ENCODE data around the gene KLHL21.

Gene KLHL21

DNA sequence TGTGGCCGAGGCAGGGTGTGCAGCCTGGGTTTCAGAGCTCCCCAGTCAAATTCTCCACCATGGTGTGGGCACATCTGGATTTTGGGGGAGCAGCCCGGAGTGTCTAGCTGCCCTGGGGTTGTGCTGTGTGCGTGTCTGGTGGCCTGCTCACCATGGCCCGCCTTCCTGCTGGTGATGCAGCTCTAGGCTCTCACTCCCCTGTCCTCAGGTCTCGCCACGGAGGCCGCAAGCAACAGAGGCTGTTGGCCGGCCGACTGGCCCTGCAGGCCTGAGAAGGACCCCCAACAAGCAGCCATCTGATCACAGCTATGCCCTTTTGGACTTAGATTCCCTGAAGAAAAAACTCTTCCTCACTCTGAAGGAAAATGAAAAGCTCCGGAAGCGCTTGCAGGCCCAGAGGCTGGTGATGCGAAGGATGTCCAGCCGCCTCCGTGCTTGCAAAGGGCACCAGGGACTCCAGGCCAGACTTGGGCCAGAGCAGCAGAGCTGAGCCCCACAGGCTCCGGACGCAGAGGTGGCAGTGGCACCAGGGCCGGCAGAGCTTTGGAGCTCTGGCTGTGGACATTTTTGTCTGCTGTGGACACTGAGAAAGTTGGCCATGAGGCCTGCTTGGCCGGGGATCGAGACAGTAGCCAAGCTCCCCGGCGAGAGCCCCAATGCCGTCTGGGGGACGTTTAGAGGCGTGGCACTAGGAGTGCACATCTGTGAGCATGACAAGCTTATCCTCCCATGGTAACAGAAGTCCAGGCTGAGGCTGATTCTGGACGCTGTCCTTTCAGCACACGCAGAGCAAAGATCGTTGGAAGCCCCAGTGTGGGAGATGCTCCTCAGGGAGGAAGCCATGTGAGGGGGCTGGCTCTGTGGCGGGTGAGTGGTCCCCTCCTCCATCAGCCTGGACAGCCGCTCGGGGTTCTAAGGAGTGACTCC is 30.2 kb upstream of the KLHL21 start:
- Mint-ChIP-seq H3K9me3 (no peaks in the 10 kb centered on the region), H3K4me1 (ENCODE audit: low read depth) (peaks cover 10% of the 10 kb centered on the region), H3K27ac (no peak overlapping the region), H3K4me3 (no peak overlapping the region), H3K27me3 (no peaks in the 10 kb centered on the region), H3K36me3 (ENCODE audit: low read depth) (peaks cover 100% of the 10 kb centered on the region)
- intact Hi-C loops (cut with micrococcal nuclease) = no loop called here

DNA sequence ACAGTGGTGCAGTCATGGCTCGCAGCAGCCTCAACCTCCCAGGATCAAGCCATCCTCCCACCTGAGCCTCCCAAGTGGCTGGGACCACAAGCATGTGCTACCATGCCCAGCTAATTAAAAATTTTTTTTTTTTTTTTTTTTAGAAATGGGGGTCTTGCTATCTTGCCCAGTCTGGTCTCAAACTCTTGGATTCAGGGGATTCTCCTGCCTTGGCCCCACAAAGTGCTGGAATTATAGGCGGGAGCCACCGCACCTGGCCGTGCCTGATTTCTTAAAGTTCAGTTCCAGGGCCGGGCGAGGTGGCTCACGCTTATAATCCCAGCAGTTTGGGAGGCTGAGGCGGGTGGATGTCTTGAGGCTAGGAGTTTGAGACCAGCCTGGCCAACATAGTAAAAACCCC is 28.4 kb upstream of the KLHL21 start:
- intact Hi-C loops (cut with micrococcal nuclease) = no loop called here
- no peaks in the 10 kb centered on the region for H3K9me3 Mint-ChIP-seq
- H3K27ac Mint-ChIP-seq = no peak overlapping the region
- H3K36me3 Mint-ChIP-seq (ENCODE audit: low read depth) = peaks cover 92% of the 10 kb centered on the region
- H3K4me1 Mint-ChIP-seq (ENCODE audit: low read depth) = peaks cover 28% of the 10 kb centered on the region
- H3K27me3 Mint-ChIP-seq = no peaks in the 10 kb centered on the region
- H3K4me3 Mint-ChIP-seq = no peak overlapping the region

DNA sequence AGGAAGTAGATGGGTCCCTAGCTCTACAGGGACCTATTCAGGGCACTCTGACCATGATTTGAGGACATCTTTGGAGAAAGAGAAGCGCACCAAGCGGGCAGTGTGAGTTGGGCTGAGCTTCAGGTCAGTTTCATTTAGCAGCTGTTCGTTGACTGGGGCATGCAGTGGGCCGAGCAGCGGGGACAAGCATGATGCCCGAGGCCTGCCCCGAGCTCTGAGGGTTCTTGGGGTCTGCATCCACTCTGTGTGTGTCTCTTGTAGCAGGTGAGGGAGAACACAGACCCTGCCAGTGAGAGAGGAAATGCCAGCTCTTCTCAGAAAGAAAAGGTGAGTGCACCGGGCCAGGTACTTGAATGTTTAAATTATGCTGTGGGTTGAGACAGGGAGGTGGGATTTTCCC is 27.4 kb upstream of the KLHL21 start:
- Mint-ChIP-seq H3K36me3 (ENCODE audit: low read depth) (peaks cover 89% of the 10 kb centered on the region), H3K4me1 (ENCODE audit: low read depth) (peaks cover 33% of the 10 kb centered on the region), H3K9me3 (no peaks in the 10 kb centered on the region), H3K27ac (no peak overlapping the region), H3K4me3 (no peak overlapping the region), H3K27me3 (no peaks in the 10 kb centered on the region)
- intact Hi-C loops (cut with micrococcal nuclease) = no loop called here

GRCh38 chr1:6628971-6629479 is 26.4 kb upstream of the KLHL21 start:
- Mint-ChIP-seq H3K27ac (no peak overlapping the region), H3K36me3 (ENCODE audit: low read depth) (peaks cover 88% of the 10 kb centered on the region), H3K27me3 (no peaks in the 10 kb centered on the region), H3K9me3 (no peaks in the 10 kb centered on the region), H3K4me3 (no peak overlapping the region), H3K4me1 (ENCODE audit: low read depth) (peaks cover 40% of the 10 kb centered on the region)
- intact Hi-C loops (cut with micrococcal nuclease) = no loop called here

DNA sequence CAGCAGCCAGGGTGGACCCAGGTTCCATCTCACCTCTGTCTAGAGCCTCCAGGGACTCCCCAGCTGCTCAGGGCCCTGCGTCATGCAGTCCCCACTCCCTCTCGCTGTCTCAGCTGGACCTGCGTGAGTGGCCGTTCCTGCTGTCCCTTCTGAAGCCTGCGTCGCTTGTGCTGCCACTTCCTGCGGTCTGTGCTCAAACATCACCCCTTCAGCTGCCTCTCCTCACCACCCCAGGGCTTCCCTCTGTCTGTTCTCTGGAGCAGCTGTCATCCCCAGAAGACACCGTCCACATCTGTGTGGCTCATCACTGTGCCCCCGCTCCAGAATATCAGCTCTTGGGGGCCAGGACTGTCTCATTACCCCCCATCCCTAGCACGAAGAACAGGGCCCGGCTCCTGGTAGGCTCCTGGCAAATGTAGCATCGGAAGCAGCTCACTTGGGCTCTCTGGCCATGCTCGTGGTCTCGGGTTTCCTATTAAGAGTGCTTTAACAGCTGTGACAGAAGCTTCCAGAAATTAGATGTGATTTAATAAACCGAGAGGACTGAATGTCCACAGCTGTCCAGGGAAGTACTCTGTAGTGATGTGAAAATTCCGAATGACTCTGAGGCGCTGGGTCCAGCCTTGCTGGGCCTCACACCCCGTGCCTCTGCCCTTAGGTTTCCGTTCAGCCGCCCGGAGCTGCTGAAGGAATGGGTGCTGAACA is 25.3 kb upstream of the KLHL21 start:
- peaks cover 86% of the 10 kb centered on the region for H3K36me3 Mint-ChIP-seq (ENCODE audit: low read depth)
- peaks cover 40% of the 10 kb centered on the region for H3K4me1 Mint-ChIP-seq (ENCODE audit: low read depth)
- no peak overlapping the region for H3K4me3 Mint-ChIP-seq
- no peaks in the 10 kb centered on the region for H3K9me3 Mint-ChIP-seq
- H3K27ac Mint-ChIP-seq = peak overlapping the region; percentile 7
- H3K27me3 Mint-ChIP-seq = no peaks in the 10 kb centered on the region
- intact Hi-C loops (cut with micrococcal nuclease) = no loop called here

GRCh38 chr1:6627031-6627430 is 24.4 kb upstream of the KLHL21 start:
- no peaks in the 10 kb centered on the region for H3K9me3 Mint-ChIP-seq
- no peak overlapping the region for H3K27ac Mint-ChIP-seq
- peaks cover 40% of the 10 kb centered on the region for H3K4me1 Mint-ChIP-seq (ENCODE audit: low read depth)
- peaks cover 86% of the 10 kb centered on the region for H3K36me3 Mint-ChIP-seq (ENCODE audit: low read depth)
- no peaks in the 10 kb centered on the region for H3K27me3 Mint-ChIP-seq
- no peak overlapping the region for H3K4me3 Mint-ChIP-seq
- intact Hi-C loops (cut with micrococcal nuclease) = no loop called here

DNA sequence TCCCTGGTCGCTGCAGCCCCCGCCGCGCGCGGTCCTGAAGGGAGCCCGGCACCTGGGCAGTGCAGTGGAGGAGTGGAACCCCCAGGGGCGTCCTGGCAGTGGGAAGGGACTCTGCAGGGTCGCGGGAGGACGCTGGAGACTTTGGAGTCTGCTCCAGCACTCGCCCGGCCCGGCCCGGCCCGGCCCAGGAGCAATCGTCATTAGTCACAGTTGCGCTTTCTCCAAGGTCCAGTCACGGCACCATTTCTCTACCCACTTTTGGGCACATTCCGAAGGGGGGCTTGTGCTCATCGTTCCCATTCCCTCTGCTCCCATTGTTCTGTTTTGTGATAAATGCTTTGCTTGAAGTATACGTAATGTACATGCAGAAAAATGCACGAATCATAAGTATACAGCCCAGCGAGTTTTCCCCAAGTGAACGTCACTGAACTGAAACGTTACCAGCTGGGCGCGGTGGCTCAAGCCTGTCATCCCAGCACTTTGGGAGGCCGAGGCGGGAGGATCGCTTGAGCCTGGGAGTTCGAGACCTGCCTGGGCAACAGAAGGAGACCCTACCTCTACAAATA is 23.0 kb upstream of the KLHL21 start:
- H3K4me1 Mint-ChIP-seq (ENCODE audit: low read depth) = peaks cover 40% of the 10 kb centered on the region
- peaks cover 86% of the 10 kb centered on the region for H3K36me3 Mint-ChIP-seq (ENCODE audit: low read depth)
- no peaks in the 10 kb centered on the region for H3K27me3 Mint-ChIP-seq
- H3K9me3 Mint-ChIP-seq = no peaks in the 10 kb centered on the region
- intact Hi-C loops (cut with micrococcal nuclease) = loop anchor here (2.0 kb wide), 1 partner anchor 45 kb away; no protein-coding TSS in a partner anchor
- H3K4me3 Mint-ChIP-seq = peak overlapping the region; percentile 85
- H3K27ac Mint-ChIP-seq = peak overlapping the region; percentile 81

GRCh38 chr1:6624710-6625583 is 22.3 kb upstream of the KLHL21 start, which contains the start of gene THAP3:
Gene THAP3, plus strand, starts transcription at chr1:6624868. Its CDS starts 351 bp downstream, at chr1:6625219.
- Mint-ChIP-seq H3K27me3 (no peaks in the 10 kb centered on the region), H3K4me3 (peak within 1 kb of the TSS; percentile 85), H3K27ac (peak within 1 kb of the TSS; percentile 81), H3K9me3 (no peaks in the 10 kb centered on the region), H3K4me1 (ENCODE audit: low read depth) (peaks cover 40% of the 10 kb centered on the region), H3K36me3 (ENCODE audit: low read depth) (peaks cover 86% of the 10 kb centered on the region)
- intact Hi-C loops (cut with micrococcal nuclease) = loop anchor here (2.0 kb wide), 1 partner anchor 44 kb away; no protein-coding TSS in a partner anchor

DNA sequence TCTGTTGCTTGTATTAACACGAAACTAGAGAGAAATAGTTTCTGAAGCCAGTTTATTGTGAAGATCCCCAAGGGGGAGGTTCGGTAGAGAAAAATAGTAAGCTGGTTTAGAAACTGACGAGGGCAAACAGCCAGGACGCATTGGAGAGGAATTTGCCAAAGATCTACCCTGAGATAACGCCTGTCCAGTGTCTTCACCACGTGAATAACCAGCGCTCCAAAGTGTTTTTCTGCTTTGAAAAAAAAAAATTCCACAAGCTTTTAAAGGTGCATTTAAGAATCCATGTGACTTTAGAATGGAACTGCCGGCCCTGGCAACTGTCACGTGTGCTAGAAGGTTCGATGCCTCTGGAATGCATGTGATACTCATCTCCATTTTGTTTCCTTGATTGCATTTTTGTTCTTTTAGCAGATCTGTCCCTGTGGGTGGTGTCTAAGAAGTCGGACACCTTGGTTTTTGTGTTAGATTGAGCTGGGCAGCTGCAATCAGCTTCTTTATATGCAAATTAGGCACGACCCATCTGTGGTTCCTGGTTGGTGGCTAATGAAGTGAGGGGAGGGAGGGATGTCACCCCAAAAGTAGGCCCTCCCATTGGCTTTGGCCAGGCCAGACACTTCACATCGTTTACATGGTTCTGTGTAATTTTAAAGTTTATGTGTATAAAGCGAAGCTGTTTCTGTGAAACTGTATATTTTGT is 20.7 kb upstream of the KLHL21 start:
- Mint-ChIP-seq H3K27ac (no peak overlapping the region), H3K4me3 (no peak overlapping the region), H3K4me1 (ENCODE audit: low read depth) (peaks cover 32% of the 10 kb centered on the region), H3K27me3 (no peaks in the 10 kb centered on the region), H3K36me3 (ENCODE audit: low read depth) (peaks cover 86% of the 10 kb centered on the region), H3K9me3 (no peaks in the 10 kb centered on the region)
- intact Hi-C loops (cut with micrococcal nuclease) = no loop called here

GRCh38 chr1:6622396-6623152 is 19.9 kb upstream of the KLHL21 start:
- Mint-ChIP-seq H3K9me3 (no peaks in the 10 kb centered on the region), H3K36me3 (ENCODE audit: low read depth) (peaks cover 86% of the 10 kb centered on the region), H3K27me3 (no peaks in the 10 kb centered on the region), H3K4me3 (no peak overlapping the region), H3K4me1 (ENCODE audit: low read depth) (peaks cover 27% of the 10 kb centered on the region), H3K27ac (no peak overlapping the region)
- intact Hi-C loops (cut with micrococcal nuclease) = no loop called here

GRCh38 chr1:6621429-6622391 is 19.0 kb upstream of the KLHL21 start:
- Mint-ChIP-seq H3K9me3 (no peaks in the 10 kb centered on the region), H3K27me3 (no peaks in the 10 kb centered on the region), H3K4me3 (no peak overlapping the region), H3K36me3 (ENCODE audit: low read depth) (peaks cover 87% of the 10 kb centered on the region), H3K4me1 (ENCODE audit: low read depth) (peaks cover 19% of the 10 kb centered on the region), H3K27ac (no peak overlapping the region)
- intact Hi-C loops (cut with micrococcal nuclease) = no loop called here
